ENCODE results near the gene AGPAT2. TPM values are rescaled to one million over a fixed set of nuclear protein-coding genes. Genes with fewer than 3 reads are reported as not detected.

Gene AGPAT2
- total RNA-seq, 6 donors from 2014 or later: 70.2 to 242 (median 140) TPM

DNA sequence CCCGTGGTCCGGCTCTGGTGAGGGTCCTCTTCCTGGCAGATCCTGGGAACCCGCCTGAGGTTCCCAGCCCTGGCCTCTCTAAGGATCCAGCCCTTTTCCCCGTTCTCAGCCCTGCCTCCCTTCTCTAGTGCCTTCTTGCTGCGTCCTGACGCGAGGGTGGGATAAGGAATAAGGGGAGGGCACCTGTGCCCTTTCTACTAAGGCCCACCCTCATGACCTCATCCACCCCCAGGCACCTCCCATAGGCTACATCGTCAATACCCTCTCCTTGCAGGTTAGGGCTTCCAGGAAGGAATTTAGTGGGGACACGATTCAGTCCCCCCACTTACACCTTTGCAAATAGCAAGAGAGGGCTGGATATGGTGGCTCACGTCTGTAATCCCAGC, 14.4 kb upstream of the AGPAT2 start:
- Histone ChIP-seq H3K27ac (no peak overlapping the region), H3K27me3 (no peaks in the 10 kb centered on the region), H3K36me3 (no peaks in the 10 kb centered on the region), H3K4me1 (peaks cover 18 to 34% (median 29%) of the 10 kb centered on the region in 4 donors), H3K9me3 (no peaks in the 10 kb centered on the region), H3K4me3 (no peak overlapping the region)
- WGBS, 2 donors: 47 to 53% methylated on average over 9 to 10 of the region's 10 CpGs
- ATAC-seq (ENCODE audit: low FRiP score in 2 of 2) (no peak), DNase-seq (no peak)
- no peak for TF ChIP-seq POLR2A (IDR thresholded peaks at IDR 0.05)
- no peak for TF ChIP-seq EP300 (IDR thresholded peaks at IDR 0.05)
- TF ChIP-seq POLR2AphosphoS5 (IDR thresholded peaks at IDR 0.05): no peak
- TF ChIP-seq, protein P1, sequence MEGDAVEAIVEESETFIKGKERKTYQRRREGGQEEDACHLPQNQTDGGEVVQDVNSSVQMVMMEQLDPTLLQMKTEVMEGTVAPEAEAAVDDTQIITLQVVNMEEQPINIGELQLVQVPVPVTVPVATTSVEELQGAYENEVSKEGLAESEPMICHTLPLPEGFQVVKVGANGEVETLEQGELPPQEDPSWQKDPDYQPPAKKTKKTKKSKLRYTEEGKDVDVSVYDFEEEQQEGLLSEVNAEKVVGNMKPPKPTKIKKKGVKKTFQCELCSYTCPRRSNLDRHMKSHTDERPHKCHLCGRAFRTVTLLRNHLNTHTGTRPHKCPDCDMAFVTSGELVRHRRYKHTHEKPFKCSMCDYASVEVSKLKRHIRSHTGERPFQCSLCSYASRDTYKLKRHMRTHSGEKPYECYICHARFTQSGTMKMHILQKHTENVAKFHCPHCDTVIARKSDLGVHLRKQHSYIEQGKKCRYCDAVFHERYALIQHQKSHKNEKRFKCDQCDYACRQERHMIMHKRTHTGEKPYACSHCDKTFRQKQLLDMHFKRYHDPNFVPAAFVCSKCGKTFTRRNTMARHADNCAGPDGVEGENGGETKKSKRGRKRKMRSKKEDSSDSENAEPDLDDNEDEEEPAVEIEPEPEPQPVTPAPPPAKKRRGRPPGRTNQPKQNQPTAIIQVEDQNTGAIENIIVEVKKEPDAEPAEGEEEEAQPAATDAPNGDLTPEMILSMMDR (IDR thresholded peaks at IDR 0.05): no peak

DNA sequence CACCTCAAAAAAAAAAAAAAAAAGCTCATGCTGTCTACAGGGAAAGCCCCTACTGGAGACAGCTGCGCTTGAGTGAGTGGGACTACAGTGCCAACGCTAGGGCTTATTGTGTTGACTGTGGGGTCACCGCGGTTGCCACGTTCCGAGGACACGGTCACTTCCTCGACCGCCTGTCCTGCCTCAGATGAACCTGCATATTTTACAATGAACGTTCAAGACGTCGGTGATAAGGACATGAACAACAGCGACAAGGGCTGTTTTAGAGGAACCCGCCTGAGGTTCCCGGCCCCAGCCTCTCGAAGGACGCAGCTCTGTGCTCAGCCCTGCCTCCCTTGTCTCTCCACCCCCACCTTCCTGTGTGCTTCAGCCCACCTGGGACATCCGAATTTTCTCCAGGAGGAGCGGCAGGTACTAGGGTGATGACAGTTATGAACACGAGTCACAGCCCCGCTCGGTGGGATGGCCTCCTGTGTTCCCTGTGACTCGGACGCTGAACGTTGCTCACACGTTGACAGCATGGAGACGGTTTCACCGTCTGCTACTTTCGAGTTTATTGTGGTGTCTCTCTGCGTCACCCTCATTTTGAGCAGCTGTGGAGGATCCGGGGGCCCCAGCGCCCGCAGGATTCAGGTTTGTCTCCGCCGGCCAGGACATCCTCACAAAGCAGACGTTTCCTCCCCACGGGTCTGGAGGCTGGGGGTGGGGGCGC, 13.9 kb upstream of the AGPAT2 start:
- no peaks in the 10 kb centered on the region for H3K27me3 ChIP-seq
- H3K4me1 ChIP-seq: peaks cover 21 to 39% (median 34%) of the 10 kb centered on the region in 4 donors
- TF ChIP-seq POLR2A (IDR thresholded peaks at IDR 0.05) (no peak), POLR2AphosphoS5 (IDR thresholded peaks at IDR 0.05) (peak; percentile 8 to 25)
- H3K36me3 ChIP-seq: no peaks in the 10 kb centered on the region
- DNase-seq: peak in 1 of 2 donors; percentile 81
- H3K9me3 ChIP-seq: no peaks in the 10 kb centered on the region
- peak; percentile 4 to 32 for ATAC-seq (ENCODE audit: low FRiP score in 2 of 2)
- WGBS, 2 donors: 7 to 23% methylated on average over 30 to 38 of the region's 38 CpGs
- H3K27ac ChIP-seq: no peak overlapping the region
- peak overlapping the region in 1 of 4 donors; percentile 24 for H3K4me3 ChIP-seq

DNA sequence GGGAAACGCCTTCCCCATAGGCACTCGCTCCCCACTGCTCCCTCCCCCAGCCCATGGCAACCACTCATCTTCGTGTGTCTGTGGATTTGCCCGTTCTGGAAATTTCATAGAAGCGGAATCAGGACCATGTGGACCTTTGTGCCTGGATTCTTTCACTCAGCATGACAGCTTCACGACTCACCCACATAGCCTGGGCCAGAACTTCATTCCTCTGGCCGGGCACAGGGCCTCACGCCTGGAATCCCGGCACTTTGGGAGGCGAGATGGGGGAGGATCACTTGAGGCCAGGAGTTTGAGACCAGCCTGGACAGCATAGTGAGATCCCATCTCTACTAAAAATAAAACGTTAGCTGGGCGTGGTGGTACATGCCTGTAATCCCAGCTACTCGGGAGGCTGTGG, 13.0 kb upstream of the AGPAT2 start:
- Histone ChIP-seq H3K27ac (no peak overlapping the region), H3K4me1 (peaks cover 21 to 45% (median 42%) of the 10 kb centered on the region in 4 donors), H3K9me3 (no peaks in the 10 kb centered on the region), H3K36me3 (no peaks in the 10 kb centered on the region), H3K27me3 (no peaks in the 10 kb centered on the region), H3K4me3 (no peak overlapping the region)
- no peak for ATAC-seq (ENCODE audit: low FRiP score in 2 of 2)
- DNase-seq: peak in 1 of 2 donors; percentile 26
- TF ChIP-seq EP300 (IDR thresholded peaks at IDR 0.05) (no peak), POLR2A (IDR thresholded peaks at IDR 0.05) (no peak), POLR2AphosphoS5 (IDR thresholded peaks at IDR 0.05) (no peak)
- TF ChIP-seq, protein P1 (IDR thresholded peaks at IDR 0.05): no peak
- 84 to 86% methylated on average over 13 of the region's 13 CpGs for WGBS, 2 donors

DNA sequence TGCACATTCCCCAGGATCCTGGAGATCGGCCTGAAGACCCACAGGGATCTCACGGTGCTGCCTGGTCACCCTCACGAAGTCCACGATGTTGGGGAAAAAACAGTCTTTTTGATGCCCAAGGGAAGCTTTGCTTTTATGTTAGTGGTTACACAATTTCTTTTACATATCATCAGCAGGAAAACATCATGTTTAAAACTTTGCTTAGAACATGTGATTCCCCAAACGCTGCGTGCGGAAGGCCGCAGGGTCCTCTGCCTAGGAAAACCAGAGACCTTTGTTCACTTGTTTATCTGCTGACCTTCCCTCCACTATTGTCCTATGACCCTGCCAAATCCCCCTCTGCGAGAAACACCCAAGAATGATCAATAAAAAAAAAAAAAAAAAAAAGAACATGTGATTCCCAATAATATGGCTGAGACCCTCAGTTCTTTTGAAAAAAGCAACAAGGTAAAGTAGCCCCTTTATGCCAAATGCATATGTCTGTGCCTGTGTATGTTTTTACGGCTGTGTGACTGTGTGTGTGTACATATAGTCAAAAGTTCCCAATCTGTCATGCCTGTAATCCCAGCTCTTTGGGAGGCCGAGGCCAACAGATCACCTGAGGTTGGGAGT, 11.5 kb upstream of the AGPAT2 start:
- Histone ChIP-seq H3K27ac (peak overlapping the region in 3 of 4 donors; percentile 41 to 75 (median 63)), H3K4me1 (peaks cover 32 to 56% (median 56%) of the 10 kb centered on the region in 4 donors), H3K27me3 (no peaks in the 10 kb centered on the region), H3K4me3 (no peak overlapping the region), H3K36me3 (no peaks in the 10 kb centered on the region), H3K9me3 (no peaks in the 10 kb centered on the region)
- ATAC-seq (ENCODE audit: low FRiP score in 2 of 2) (no peak), DNase-seq (no peak)
- 86 to 88% methylated on average over 11 of the region's 11 CpGs for WGBS, 2 donors
- TF ChIP-seq EP300 (IDR thresholded peaks at IDR 0.05) (no peak), POLR2A (IDR thresholded peaks at IDR 0.05) (no peak), POLR2AphosphoS5 (IDR thresholded peaks at IDR 0.05) (no peak)
- TF ChIP-seq, protein P1 (IDR thresholded peaks at IDR 0.05): no peak

DNA sequence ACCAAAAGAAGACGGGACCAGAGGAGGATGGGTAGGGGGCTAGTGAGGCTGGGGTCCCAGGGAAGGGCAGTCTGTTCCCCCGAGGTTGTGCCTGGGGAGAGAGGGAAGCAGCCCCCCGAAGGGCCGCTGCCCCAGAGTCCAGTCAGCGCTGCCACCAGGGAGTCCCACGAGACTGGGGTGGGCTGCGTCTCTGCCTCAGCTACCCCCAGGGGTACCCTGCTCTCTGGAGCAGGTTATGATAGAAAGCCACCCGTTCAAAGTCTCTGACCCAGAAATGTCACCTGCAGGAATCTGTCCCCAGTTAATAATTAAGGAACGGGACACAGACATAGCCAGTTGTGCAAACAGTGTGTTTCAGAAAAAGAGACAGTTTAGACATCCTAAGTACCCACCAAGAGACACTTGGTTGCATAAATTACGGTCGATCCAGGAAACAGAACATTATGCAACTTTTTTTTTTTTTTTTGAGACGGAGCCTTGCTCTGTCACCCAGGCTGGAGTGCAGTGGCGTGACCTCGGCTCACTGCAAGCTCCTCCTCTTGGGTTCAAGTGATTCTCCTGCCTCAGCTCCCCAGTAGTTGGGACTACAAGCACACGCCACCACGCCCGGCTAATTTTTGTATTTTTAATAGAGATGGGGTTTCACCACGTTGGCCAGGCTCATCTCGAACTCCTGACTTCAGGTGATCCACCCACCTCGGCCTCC, 10.7 kb upstream of the AGPAT2 start:
- Histone ChIP-seq H3K27ac (peak overlapping the region; percentile 63 to 75 (median 70)), H3K9me3 (no peaks in the 10 kb centered on the region), H3K4me1 (peaks cover 40 to 64% (median 63%) of the 10 kb centered on the region in 4 donors), H3K36me3 (no peaks in the 10 kb centered on the region), H3K27me3 (no peaks in the 10 kb centered on the region), H3K4me3 (no peak overlapping the region)
- ATAC-seq (ENCODE audit: low FRiP score in 2 of 2) (peak in 1 of 2 donors; percentile 28), DNase-seq (peak; percentile 33 to 77)
- TF ChIP-seq EP300 (IDR thresholded peaks at IDR 0.05) (peak in 1 of 4 donors; percentile 80), POLR2AphosphoS5 (IDR thresholded peaks at IDR 0.05) (peak in 1 of 2 donors; percentile 16), POLR2A (IDR thresholded peaks at IDR 0.05) (peak in 2 of 4 donors; percentile 32 to 52)
- TF ChIP-seq, protein P1 (IDR thresholded peaks at IDR 0.05): no peak
- WGBS, 2 donors: 41 to 68% methylated on average over 19 to 20 of the region's 20 CpGs
